Measurements from ENCODE around the gene LAMTOR3.
A peak's percentile ranks its signal among the peaks of the same experiment; 100 is the strongest.

LAMTOR3 gene

DNA sequence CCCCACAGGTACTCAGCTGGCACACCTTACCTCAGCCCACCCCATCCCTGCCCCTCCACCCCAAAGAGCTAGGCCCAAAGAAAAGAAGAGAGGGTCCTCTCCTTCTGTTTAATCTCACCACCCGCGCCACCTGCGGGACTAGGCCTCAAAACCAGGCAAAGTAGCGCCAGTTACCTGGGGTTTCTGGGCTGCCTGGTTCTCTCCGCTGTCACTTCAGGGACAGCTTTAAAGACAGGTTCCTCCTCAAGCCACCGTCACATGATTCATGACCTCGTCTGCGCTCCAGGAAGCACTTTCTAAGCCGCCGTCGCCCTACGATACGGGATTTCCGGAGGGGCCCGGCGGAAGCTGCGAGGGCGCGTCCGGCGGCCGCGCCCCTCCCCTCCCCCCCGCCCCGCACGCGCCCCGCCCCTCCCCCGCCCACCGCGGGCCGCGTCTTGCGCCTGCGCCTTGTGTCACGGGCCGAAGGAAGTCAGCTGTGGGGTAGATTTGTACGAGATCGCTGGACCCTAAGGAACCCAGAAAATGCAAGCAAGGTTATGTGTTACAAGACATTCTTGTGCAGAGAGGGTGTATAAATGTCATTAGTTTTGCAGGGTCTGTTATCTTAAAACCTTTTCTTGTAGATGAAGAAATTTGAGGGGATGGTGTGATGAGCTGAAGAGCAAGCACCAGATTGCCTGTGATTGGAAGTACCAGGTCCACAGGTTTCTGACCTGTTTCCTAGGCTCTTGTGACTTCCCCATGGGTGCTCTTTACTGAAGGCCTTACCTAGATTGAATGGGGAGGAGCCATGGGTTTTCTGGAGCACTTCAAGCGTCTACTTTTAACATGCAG lies at the start of gene LAMTOR3:
TSS of gene LAMTOR3 (minus strand) at position 267 of the 837 bp plus-strand sequence. CDS start 464 bp downstream, outside the sequence.
- DNase-seq (ENCODE audit: extremely low spot score, insufficient read length, low read depth), result peak; percentile 86
- peak; percentile 91 for FAIRE-seq

- no peak for DNase-seq (ENCODE audit: extremely low spot score, insufficient read length, low read depth)
Measured at GRCh38 chr4:99938243-99938753, 44.1 kb upstream of the LAMTOR3 start.

GRCh38 chr4:99934891-99935290 lies 40.7 kb upstream of the LAMTOR3 start:
- DNase-seq (ENCODE audit: extremely low spot score, insufficient read length, low read depth) (no peak), FAIRE-seq (no peak)

More at GRCh38 chr4:99938243-99938753, 44.1 kb upstream of the LAMTOR3 start:
- FAIRE-seq, result no peak

- no peak for DNase-seq (ENCODE audit: extremely low spot score, insufficient read length, low read depth)
- FAIRE-seq, result no peak
Measured at GRCh38 chr4:99927566-99927965, 33.3 kb upstream of the LAMTOR3 start.

DNA sequence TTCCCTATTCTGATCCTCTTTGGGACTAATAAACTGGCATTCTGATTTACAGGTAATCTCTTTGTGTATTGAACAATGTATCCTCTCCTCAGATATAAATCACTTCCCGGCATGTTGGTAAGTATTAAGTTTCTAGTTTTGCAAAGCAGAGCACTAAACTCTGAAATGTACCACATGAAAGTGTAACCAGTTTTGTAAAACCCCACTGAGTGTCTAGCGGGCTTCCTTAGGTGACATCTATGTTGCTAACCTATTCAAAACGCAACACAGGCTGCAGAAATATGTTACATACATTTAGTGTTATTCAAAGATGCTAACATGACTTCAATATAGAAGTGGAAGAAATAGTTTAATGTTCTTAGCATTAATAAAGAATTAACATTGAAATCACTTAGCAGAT lies 26.9 kb upstream of the LAMTOR3 start:
- FAIRE-seq (peak; percentile 36), DNase-seq (ENCODE audit: extremely low spot score, insufficient read length, low read depth) (no peak)

DNA sequence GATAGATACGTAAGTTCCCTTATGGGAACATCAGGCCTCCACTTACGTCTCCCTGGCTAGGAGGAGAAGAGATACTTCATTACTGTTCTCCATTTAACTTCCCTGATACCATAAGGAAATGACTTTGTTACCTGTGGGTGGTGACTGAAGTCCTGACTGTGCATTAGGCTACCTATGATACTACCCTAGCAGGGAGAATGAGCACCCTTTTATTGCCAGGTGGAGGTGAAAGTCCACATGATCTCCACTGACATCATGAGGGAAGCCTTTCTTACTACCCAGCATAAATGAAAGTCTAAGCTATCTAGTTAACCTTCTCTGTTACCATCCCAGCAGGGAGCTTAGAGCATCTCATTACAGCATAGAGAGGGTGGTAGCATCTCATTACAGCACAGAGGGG lies 24.4 kb upstream of the LAMTOR3 start:
- DNase-seq (ENCODE audit: extremely low spot score, insufficient read length, low read depth) (no peak), FAIRE-seq (no peak)

DNA sequence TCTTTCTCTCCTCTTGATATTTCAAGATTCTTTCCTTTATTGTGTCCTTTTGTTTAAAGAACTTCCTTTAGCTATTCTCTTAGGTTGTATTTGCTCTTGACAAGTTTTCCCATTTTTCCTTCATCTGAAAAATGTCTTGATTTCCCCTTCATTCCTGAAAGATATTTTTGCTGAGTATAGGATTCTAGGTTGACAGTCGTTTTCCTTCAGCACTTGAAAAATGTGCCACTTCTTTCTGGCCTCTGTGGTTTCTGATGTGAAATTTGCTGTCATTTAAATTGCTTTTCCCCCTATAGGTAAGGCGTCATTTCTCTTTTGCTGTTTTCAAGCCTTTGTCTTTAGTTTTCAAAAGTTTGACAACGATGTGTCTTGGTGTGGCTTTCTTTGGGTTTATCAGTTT lies 23.3 kb upstream of the LAMTOR3 start:
- no peak for DNase-seq (ENCODE audit: extremely low spot score, insufficient read length, low read depth)
- FAIRE-seq, result no peak

GRCh38 chr4:99915449-99915848 lies 21.2 kb upstream of the LAMTOR3 start:
- DNase-seq (ENCODE audit: extremely low spot score, insufficient read length, low read depth) (no peak), FAIRE-seq (no peak)

GRCh38 chr4:99894998-99895397 lies 771 bp upstream of the LAMTOR3 start:
- FAIRE-seq, result no peak
- no peak for DNase-seq (ENCODE audit: extremely low spot score, insufficient read length, low read depth)

- FAIRE-seq, result no peak
- no peak for DNase-seq (ENCODE audit: extremely low spot score, insufficient read length, low read depth)
Measured at GRCh38 chr4:99893839-99894160, 427 bp downstream of the LAMTOR3 start.

- no peak for FAIRE-seq
- no peak for DNase-seq (ENCODE audit: extremely low spot score, insufficient read length, low read depth)
Measured at GRCh38 chr4:99893029-99893428, 1.2 kb downstream of the LAMTOR3 start.

DNA sequence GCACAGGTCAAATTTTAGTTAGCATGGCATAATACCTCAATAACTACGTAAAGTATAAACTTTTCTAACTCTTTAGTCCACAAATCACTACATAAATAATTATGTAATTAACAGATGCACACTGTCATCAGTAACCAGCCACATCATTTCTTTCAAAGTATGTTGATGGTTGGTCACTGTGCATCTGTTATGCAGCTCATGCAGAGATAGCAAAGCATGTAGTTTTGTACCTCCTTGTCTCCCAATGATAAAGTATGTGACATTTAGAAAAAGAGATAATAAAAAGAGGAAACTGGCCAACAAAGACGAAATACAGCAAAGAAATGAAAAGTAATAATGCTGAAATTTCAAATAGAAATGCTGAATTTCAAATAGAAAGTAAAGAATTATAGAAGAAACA lies 2.9 kb downstream of the LAMTOR3 start:
- FAIRE-seq, result no peak

GRCh38 chr4:99887837-99888236 lies 6.4 kb downstream of the LAMTOR3 start:
- DNase-seq (ENCODE audit: extremely low spot score, insufficient read length, low read depth) (no peak), FAIRE-seq (no peak)

More for the DNA sequence above, 2.9 kb downstream of the LAMTOR3 start:
- no peak for DNase-seq (ENCODE audit: extremely low spot score, insufficient read length, low read depth)

GRCh38 chr4:99886146-99886545 lies 8.1 kb downstream of the LAMTOR3 start:
- FAIRE-seq (no peak), DNase-seq (ENCODE audit: extremely low spot score, insufficient read length, low read depth) (no peak)

GRCh38 chr4:99885687-99886086 lies 8.5 kb downstream of the LAMTOR3 start:
- DNase-seq (ENCODE audit: extremely low spot score, insufficient read length, low read depth) (no peak), FAIRE-seq (no peak)

DNA sequence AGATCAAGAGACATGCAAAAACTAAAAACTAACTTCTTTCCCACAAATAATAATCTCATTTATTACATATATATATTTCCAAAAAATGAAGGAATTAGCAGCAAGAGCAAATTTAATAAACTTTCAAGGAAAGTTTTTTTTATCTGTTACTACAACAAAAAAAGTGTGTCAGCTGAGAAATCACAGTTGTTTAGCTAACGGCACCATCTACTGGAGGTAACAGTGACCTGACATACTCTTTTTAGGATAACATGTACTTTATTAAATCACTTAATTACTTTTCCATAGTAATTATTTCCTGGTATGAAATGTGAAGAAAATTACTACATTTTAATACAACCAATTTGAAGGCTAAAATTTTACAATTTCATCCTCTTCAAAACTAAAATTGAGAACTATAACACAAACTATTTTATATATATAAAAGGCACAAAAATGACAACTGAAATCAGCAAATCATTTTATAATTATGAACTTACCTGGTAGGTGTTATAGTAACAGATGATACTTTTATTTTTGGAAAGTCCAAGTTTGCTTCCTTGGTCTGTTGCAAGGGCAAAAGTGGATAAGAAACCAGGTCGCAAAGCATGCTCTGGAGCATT lies 9.1 kb downstream of the LAMTOR3 start:
- DNase-seq (ENCODE audit: extremely low spot score, insufficient read length, low read depth) (no peak), FAIRE-seq (peak; percentile 49)

DNA sequence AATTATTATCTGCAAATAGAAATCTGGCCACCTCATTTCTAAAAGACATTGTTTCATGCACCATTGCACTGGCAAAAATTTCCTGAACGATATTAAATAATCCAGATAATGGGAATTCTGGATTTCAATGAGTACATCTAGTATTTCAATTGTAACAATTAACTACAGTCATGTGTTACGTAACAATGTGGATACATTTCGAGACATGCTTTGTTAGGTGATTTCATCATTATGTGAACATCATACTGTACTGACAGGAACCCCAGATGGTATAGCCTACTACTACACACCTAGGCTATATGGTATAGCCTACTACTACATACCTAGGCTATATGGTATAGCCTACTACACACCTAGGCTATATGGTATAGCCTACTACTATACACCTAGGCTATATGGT lies 14.8 kb downstream of the LAMTOR3 start:
- DNase-seq (ENCODE audit: extremely low spot score, insufficient read length, low read depth) (no peak), FAIRE-seq (no peak)

DNA sequence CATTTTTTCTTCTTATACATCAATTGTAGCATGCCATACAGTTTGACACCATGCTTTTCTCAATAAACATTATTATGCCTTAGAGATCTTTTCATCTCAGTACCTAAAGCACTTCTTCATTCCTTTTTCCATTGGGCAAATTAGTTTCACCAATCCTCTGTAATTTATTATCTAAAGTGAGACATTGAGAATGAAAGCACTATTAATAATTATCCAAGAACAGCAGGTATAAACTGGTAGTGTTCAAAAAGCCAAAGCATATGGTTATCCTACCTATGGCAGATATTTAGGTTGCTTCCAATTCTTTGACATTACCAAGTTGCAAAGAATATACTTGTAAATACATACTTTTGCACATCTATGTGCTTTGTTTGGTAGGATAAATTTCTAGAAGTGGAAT lies 15.6 kb downstream of the LAMTOR3 start:
- FAIRE-seq (no peak), DNase-seq (ENCODE audit: extremely low spot score, insufficient read length, low read depth) (no peak)

GRCh38 chr4:99876946-99877345 lies 17.3 kb downstream of the LAMTOR3 start:
- DNase-seq (ENCODE audit: extremely low spot score, insufficient read length, low read depth) (no peak), FAIRE-seq (no peak)

DNA sequence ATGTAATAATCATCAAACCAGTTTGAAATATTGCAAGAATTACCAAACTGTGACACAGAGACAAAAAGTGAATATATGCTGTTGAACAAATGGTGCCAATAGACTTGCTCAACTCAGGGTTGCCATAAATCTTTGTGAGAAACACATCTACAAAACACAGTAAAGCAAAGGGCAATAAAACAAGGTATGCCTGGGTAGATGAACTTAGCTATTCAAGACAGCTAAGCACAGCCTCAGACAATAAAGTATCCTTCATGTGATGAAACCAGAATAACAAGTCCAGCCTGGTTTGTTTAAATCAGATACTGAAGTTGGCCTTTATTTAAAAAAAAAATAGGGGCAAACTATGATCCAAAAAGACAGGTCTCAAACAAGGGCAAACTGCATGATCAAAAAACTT lies 19.2 kb downstream of the LAMTOR3 start:
- no peak for FAIRE-seq

DNA sequence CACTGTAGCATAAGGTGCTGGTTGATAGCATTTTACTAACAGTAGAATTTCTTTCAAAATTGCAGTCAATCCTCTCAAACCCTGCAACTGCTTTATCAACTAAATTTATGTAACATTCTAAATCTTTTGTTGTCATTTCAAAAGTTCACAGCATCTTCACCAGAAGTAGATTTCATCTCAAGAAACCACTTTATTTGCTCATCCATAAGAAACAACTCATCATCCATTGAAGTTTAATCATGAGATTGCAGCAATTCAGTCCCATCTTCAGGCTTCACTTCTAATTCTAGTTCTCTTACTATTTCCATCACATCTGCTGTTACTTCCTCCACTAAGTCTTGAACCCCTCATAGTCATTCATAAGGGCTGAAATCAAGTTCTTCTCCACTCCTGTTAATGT lies 21.7 kb downstream of the LAMTOR3 start:
- FAIRE-seq (no peak), DNase-seq (ENCODE audit: extremely low spot score, insufficient read length, low read depth) (no peak)

More for the DNA sequence above, 19.2 kb downstream of the LAMTOR3 start:
- DNase-seq (ENCODE audit: extremely low spot score, insufficient read length, low read depth), result no peak
